HG03139 (cell line): ENCODE results near the gene RNF113B.

Source experiments
- ATAC-seq: cut with Tn5 transposase; IDR thresholded peaks from one replicate; pipeline ENCODE4 v1.9.1; 2021; ENCODE audit not compliant: unreplicated experiment

RNF113B gene

GRCh38 chr13:98204546-98204945, 27.5 kb upstream of the RNF113B start:
- no peak for ATAC-seq

DNA sequence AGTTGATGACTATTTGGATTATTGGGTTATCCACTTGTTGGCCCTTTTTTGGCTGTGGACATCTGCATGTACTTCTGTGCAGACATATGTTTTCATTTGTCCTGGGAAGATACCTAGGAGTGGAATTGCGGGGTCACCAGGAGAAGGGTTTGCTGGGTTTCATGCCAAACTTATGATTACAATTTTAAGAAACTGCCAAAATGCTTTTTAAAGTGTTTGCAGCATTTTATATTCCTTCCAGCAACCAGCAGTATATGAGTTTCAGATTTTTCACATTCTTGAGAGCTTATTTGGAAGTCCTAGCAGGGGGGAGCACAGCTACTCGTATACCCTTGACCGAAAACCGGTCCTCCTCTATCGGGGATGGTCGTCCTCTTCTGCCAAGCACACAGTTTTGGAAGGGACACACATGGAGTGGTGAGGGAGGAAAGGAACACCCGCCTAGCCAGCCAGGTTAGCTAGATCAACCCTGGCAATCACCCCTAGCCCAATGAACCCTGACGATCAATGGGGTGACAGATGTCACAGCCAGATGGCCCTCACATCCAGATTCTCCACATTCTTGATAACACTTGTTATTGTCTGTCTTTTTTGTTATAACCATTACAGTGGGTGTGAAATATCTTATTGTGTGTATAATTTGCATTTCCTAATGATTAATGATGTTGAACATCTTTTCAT, 26.7 kb upstream of the RNF113B start:
- no peak for ATAC-seq

GRCh38 chr13:98201984-98202383, 24.9 kb upstream of the RNF113B start:
- ATAC-seq, result no peak

- no peak for ATAC-seq
Measured at GRCh38 chr13:98201189-98201588, 24.1 kb upstream of the RNF113B start.

DNA sequence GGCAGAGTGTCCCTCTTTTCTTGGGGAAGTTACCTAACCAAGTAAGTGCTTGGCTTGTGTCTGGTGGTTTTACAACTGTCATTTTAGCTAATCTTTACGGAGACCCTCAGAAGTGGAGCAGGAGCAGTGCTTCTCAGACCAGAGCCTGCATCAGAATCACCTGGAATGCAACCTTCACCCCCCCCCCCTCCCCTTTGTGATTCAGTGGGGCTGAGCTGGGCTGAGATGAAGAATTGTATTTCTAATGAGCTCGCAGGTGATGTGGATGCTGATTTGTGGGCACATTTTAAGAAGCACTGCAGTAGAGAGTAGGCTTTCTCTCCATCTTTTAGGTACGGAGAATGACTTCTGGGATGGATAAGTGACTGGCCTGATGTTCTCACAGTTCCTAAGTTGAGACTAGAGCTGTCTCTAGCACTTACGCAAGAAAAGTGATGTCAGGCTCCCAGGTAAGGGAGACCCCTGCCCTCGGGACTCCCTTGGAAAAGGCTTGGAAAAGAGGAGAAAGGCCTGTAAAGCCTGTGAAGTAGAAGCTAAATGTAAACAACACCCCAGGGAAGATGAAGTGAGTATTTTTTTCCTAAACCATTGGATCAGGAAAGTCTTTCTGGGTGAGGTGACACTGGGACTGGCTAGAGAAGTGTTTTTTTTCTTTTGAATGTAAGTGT, 23.3 kb upstream of the RNF113B start:
- no peak for ATAC-seq

DNA sequence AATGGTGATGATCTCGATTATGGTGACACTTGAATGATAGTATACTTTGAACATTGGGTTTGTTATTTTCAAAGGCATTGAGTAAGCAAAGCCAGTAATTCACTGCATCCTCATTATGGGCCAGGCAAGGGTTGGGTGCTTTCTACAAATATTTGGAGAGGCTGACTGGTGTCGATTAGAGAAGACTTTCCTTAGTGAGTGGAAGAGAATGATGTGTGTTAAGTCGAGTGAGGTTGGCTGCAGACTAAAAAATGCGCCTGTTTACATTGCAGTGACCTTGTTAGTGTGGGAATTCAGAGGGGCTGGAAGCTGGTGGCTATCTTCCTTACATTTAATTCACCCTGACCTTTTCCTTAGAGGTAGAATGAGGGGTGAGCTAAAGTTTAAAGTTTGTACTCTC, 22.4 kb upstream of the RNF113B start:
- ATAC-seq, result no peak

- no peak for ATAC-seq
Measured at GRCh38 chr13:98198683-98199082, 21.6 kb upstream of the RNF113B start.

- no peak for ATAC-seq
Measured at GRCh38 chr13:98195054-98195791, 18.2 kb upstream of the RNF113B start.

GRCh38 chr13:98192008-98192407, 14.9 kb upstream of the RNF113B start:
- ATAC-seq, result no peak

- no peak for ATAC-seq
Measured at GRCh38 chr13:98190889-98191444, 13.9 kb upstream of the RNF113B start.

- no peak for ATAC-seq
Measured at GRCh38 chr13:98189841-98190505, 12.9 kb upstream of the RNF113B start.

- ATAC-seq, result no peak
Measured at GRCh38 chr13:98188544-98189166, 11.6 kb upstream of the RNF113B start.

DNA sequence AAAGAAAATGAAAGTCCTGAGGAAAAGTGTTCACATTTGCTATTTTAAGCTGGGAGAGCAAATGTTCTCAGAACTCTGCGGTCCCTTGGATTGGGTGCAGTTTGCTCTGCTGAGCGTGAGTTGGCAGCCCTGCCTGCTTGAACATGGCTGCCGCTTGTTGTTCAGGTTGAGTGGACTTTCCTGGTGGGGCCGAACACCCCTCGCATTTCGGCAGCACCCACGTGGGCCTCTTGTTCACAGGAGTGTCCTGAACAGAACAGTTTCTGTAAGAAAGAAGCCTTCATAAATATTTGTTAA, 10.8 kb upstream of the RNF113B start:
- ATAC-seq, result no peak

- ATAC-seq, result no peak
Measured at GRCh38 chr13:98187155-98187964, 10.3 kb upstream of the RNF113B start.

GRCh38 chr13:98184792-98185191, 7.7 kb upstream of the RNF113B start:
- no peak for ATAC-seq

DNA sequence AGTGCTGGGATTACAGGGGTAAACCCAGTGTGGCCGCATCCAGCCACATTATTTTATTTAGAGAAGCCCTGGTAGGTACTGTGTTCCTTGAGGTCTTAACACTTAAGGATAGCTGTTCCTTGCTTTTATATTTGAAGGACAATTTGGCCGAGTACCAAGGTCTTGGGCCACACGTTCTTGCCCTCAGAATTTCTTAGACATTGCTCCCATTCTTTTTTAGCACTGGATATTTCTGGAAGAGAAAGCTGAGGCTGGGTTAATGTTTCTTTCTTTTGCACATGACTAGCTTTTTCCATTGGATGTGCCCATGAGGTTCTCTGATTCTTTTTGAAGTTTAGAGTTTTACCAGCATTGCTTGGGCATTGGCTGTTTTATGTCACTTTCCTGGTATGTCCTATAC, 5.5 kb upstream of the RNF113B start:
- ATAC-seq, result no peak

- no peak for ATAC-seq
Measured at GRCh38 chr13:98182153-98182552, 5.1 kb upstream of the RNF113B start.

- ATAC-seq, result no peak
Measured at GRCh38 chr13:98181111-98181815, 4.2 kb upstream of the RNF113B start.

GRCh38 chr13:98180092-98180491, 3.0 kb upstream of the RNF113B start:
- no peak for ATAC-seq

GRCh38 chr13:98175823-98176222, 1.2 kb downstream of the RNF113B start:
- no peak for ATAC-seq
